Measurements from ENCODE around the gene ABAT. TPM values are rescaled to one million over a fixed set of nuclear protein-coding genes. Genes with fewer than 3 reads are reported as not detected.

Gene ABAT
- total and polyA plus RNA-seq, 11 donors = 3.4 to 37.0 (median 12.8) TPM

DNA sequence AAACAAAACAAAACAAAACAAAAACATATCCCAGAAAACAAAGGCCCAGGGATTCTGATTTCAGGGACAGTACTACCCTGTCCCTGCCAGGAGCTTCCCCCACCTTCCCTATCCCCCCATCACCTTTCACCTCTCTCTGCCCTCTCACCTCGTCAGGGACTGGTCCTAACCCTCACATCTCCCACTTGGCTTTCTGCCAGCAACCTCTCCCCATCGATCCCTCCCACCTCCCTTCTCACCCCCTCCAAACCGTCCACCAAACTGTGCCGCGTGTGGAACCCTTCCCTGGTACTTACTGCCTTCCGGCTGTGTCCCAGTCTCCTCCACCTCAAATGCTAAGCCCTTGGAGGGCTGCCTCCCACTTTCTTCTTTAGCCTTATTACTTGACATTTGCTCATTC lies 86.7 kb downstream of the ABAT start:
- H3K9me3 ChIP-seq = no peaks in the 10 kb centered on the region
- no peaks in the 10 kb centered on the region for H3K4me1 ChIP-seq
- no peak overlapping the region for H3K27ac ChIP-seq
- DNase-seq (no peak), ATAC-seq (no peak)
- no peaks in the 10 kb centered on the region for H3K27me3 ChIP-seq
- H3K4me3 ChIP-seq = no peak overlapping the region
- no peak for TF ChIP-seq POLR2A (IDR thresholded peaks at IDR 0.05)
- TF ChIP-seq, protein P1, sequence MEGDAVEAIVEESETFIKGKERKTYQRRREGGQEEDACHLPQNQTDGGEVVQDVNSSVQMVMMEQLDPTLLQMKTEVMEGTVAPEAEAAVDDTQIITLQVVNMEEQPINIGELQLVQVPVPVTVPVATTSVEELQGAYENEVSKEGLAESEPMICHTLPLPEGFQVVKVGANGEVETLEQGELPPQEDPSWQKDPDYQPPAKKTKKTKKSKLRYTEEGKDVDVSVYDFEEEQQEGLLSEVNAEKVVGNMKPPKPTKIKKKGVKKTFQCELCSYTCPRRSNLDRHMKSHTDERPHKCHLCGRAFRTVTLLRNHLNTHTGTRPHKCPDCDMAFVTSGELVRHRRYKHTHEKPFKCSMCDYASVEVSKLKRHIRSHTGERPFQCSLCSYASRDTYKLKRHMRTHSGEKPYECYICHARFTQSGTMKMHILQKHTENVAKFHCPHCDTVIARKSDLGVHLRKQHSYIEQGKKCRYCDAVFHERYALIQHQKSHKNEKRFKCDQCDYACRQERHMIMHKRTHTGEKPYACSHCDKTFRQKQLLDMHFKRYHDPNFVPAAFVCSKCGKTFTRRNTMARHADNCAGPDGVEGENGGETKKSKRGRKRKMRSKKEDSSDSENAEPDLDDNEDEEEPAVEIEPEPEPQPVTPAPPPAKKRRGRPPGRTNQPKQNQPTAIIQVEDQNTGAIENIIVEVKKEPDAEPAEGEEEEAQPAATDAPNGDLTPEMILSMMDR (IDR thresholded peaks at IDR 0.05) = no peak
- WGBS, 4 donors = 80 to 90% (median 83%) methylated on average over 6 of the region's 6 CpGs
- intact Hi-C loops (cut with DNase I) = no loop called here
- peaks cover 0 to 19% (median 4%) of the 10 kb centered on the region in 9 donors for H3K36me3 ChIP-seq

GRCh38 chr16:8762254-8762653 lies 87.8 kb downstream of the ABAT start:
- Histone ChIP-seq H3K27me3 (no peaks in the 10 kb centered on the region), H3K9me3 (no peaks in the 10 kb centered on the region), H3K27ac (no peak overlapping the region), H3K36me3 (peaks cover 0 to 24% (median 4%) of the 10 kb centered on the region in 9 donors), H3K4me3 (no peak overlapping the region), H3K4me1 (no peaks in the 10 kb centered on the region)
- WGBS, 4 donors = 91 to 99% (median 93%) methylated on average over 4 of the region's 4 CpGs
- TF ChIP-seq POLR2A (IDR thresholded peaks at IDR 0.05) = no peak
- TF ChIP-seq, protein P1 (IDR thresholded peaks at IDR 0.05) = no peak
- intact Hi-C loops (cut with DNase I) = no loop called here
- DNase-seq (no peak), ATAC-seq (no peak)

GRCh38 chr16:8763083-8763482 lies 88.7 kb downstream of the ABAT start:
- Histone ChIP-seq H3K4me3 (no peak overlapping the region), H3K4me1 (no peaks in the 10 kb centered on the region), H3K36me3 (peaks cover 0 to 24% (median 3%) of the 10 kb centered on the region in 9 donors), H3K9me3 (no peaks in the 10 kb centered on the region), H3K27me3 (no peaks in the 10 kb centered on the region), H3K27ac (no peak overlapping the region)
- WGBS, 4 donors = 90 to 97% (median 97%) methylated on average over 3 of the region's 3 CpGs
- DNase-seq (no peak), ATAC-seq (no peak)
- intact Hi-C loops (cut with DNase I) = no loop called here
- no peak for TF ChIP-seq POLR2A (IDR thresholded peaks at IDR 0.05)
- TF ChIP-seq, protein P1 (IDR thresholded peaks at IDR 0.05) = no peak

DNA sequence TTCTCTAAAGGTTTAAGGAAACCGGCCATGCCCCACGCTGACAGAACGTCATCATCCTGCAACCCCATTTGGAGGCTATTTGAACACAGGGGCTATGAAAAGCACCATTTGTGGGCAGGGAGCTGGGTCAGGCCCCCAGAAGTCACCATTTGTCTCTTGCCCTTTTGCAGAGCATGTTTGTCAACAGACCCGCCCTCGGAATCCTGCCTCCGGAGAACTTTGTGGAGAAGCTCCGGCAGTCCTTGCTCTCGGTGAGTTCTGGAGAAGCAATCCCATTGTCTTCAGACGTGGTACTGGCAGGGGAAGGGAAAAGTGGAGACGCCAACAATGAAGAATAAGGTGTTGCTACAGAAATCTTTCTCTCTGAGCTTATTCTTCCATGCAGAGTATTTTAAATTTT lies 89.5 kb downstream of the ABAT start:
- TF ChIP-seq, protein P1 (IDR thresholded peaks at IDR 0.05) = no peak
- TF ChIP-seq POLR2A (IDR thresholded peaks at IDR 0.05) = no peak
- Histone ChIP-seq H3K4me3 (no peak overlapping the region), H3K27ac (no peak overlapping the region), H3K4me1 (no peaks in the 10 kb centered on the region), H3K27me3 (no peaks in the 10 kb centered on the region), H3K9me3 (no peaks in the 10 kb centered on the region), H3K36me3 (peaks cover 0 to 30% (median 10%) of the 10 kb centered on the region in 9 donors)
- ATAC-seq (no peak), DNase-seq (no peak)
- intact Hi-C loops (cut with DNase I) = no loop called here
- 71 to 79% (median 76%) methylated on average over 10 of the region's 10 CpGs for WGBS, 4 donors
